PC-9 (cell line): ENCODE results near the gene C4orf54. TPM values are rescaled to one million over a fixed set of nuclear protein-coding genes. Genes with fewer than 3 reads are reported as not detected.

ENCODE experiments used
- BruUV-seq: library from RNA; stranded (reverse); fragments of 400-500 nt; replicated peaks from 2 replicates; lab custom pipeline; 2021; lab: Mats Ljungman, UMichigan
- CTCF ChIA-PET: fragments of 300-600 bp; sonication (Branson Sonifier 250); formaldehyde crosslinking; loops from one replicate; lab custom pipeline; 2022; ENCODE audit warnings: antibody characterized with exemption; lab: Charles Lee
- POLR2A ChIA-PET: fragments of 300-600 bp; sonication (Branson Sonifier 250); formaldehyde crosslinking; loops from one replicate; lab custom pipeline; 2022; ENCODE audit warnings: antibody characterized with exemption; ENCODE audit not compliant: unreplicated experiment; lab: Charles Lee
- DNase-seq, 2 experiments: peaks; one replicate each; pipeline versions ENCODE4 v3.0.0 to v3.0.0-alpha.2; 2015 to 2022; ENCODE audit warnings: mixed read lengths in 1 of 2
- H2AFZ ChIP-seq: fragments of 200-600 bp; sonication (generic); 2 replicates; pipeline ENCODE4 v1.8.1; 2017; ENCODE audit warnings: antibody characterized with exemption
- H3F3A ChIP-seq: fragments of 200-600 bp; sonication (generic); 2 replicates; pipeline ENCODE4 v1.8.1; 2017; ENCODE audit warnings: antibody characterized with exemption, mild to moderate bottlenecking, low read depth; ENCODE audit not compliant: insufficient read depth
- H3K27ac ChIP-seq: fragments of 200-600 bp; sonication (generic); 2 replicates; pipeline ENCODE4 v1.6.1; 2016; ENCODE audit warnings: mixed run types
- H3K27me3 ChIP-seq: fragments of 200-600 bp; sonication (generic); 2 replicates; pipeline ENCODE4 v1.6.1; 2016; ENCODE audit warnings: low read depth, mixed run types; ENCODE audit not compliant: insufficient read depth
- H3K36me3 ChIP-seq: fragments of 200-600 bp; sonication (generic); 2 replicates; pipeline ENCODE4 v1.6.1; 2016; ENCODE audit warnings: low read depth, mixed run types
- H3K4me1 ChIP-seq: fragments of 200-600 bp; sonication (generic); replicated peaks from 2 replicates; pipeline ENCODE4 v1.6.1; 2016; ENCODE audit warnings: mixed run types; ENCODE audit not compliant: insufficient read depth
- H3K4me2 ChIP-seq: fragments of 200-600 bp; sonication (generic); 2 replicates; pipeline ENCODE4 v1.6.1; 2017; ENCODE audit warnings: mixed run types
- H3K4me3 ChIP-seq: fragments of 200-600 bp; sonication (generic); 2 replicates; pipeline ENCODE4 v1.6.1; 2016; ENCODE audit warnings: mixed run types
- H3K79me2 ChIP-seq: fragments of 200-600 bp; sonication (generic); 2 replicates; pipeline ENCODE4 v1.6.1; 2017; ENCODE audit warnings: low read depth, mixed run types
- H3K9me2 ChIP-seq: fragments of 200-600 bp; sonication (generic); 2 replicates; pipeline ENCODE4 v1.8.1; 2017; ENCODE audit warnings: mild to moderate bottlenecking; ENCODE audit not compliant: insufficient read depth
- H3K9me3 ChIP-seq: fragments of 200-600 bp; sonication (generic); 2 replicates; pipeline ENCODE4 v1.8.1; 2016; ENCODE audit warnings: low read depth; ENCODE audit not compliant: insufficient read depth
- H4K20me1 ChIP-seq: fragments of 200-600 bp; sonication (generic); 2 replicates; pipeline ENCODE4 v1.8.1; 2017; ENCODE audit not compliant: insufficient read depth
- CTCF ChIP-seq: fragments of 200-600 bp; sonication (generic); conservative IDR thresholded peaks from 2 replicates; pipeline ENCODE4 v1.6.1; 2017; ENCODE audit warnings: mixed run types, antibody characterized with exemption, mild to moderate bottlenecking, moderate library complexity
- EZH2 ChIP-seq: fragments of 200-600 bp; sonication (generic); IDR thresholded peaks from 2 replicates; pipeline ENCODE4 v1.8.0; 2017; ENCODE audit warnings: antibody characterized with exemption, low read depth
- intact Hi-C: fragments of 100-400 bp; cut with micrococcal nuclease; formaldehyde crosslinking; loops from one replicate; pipeline ENCODE4 v1.10.0; 2022; ENCODE audit not compliant: unreplicated experiment
- total RNA-seq: library from RNA; stranded (reverse); gene quantifications from 2 replicates; pipeline ENCODE4 v1.2.3, GENCODE V29; 2021

C4orf54 gene
- total RNA-seq, 1 experiment from 2014 or later: 0.22 TPM

GRCh38 chr4:99612704-99613103 is 44.9 kb downstream of the C4orf54 start:
- ChIA-PET POLR2A (no interaction called here), CTCF (no interaction called here)
- Histone ChIP-seq H3K9me3 (no peaks in the 10 kb centered on the region), H2AFZ (no peak overlapping the region), H3K27ac (no peak overlapping the region), H3K36me3 (no peaks in the 10 kb centered on the region), H3K4me3 (no peak overlapping the region), H4K20me1 (no peaks in the 10 kb centered on the region), H3K27me3 (no peaks in the 10 kb centered on the region), H3F3A (no peaks in the 10 kb centered on the region), H3K4me2 (no peak overlapping the region), H3K9me2 (no peaks in the 10 kb centered on the region; the same call in 1 of the 2 replicates), H3K79me2 (no peaks in the 10 kb centered on the region), H3K4me1 (peaks cover 8% of the 10 kb centered on the region)
- intact Hi-C loops: no loop called here
- no TSS peak for BruUV-seq
- no peak for TF ChIP-seq CTCF
- TF ChIP-seq EZH2: no peak
- DNase-seq: no peak

- Histone ChIP-seq H3K4me1 (peaks cover 8% of the 10 kb centered on the region), H3K27me3 (no peaks in the 10 kb centered on the region)
- CTCF ChIA-PET: no interaction called here
These were observed 45.3 kb downstream of the C4orf54 start for GRCh38 chr4:99612281-99612680.

GRCh38 chr4:99610605-99611175 is 46.9 kb downstream of the C4orf54 start:
- TF ChIP-seq EZH2 (no peak), CTCF (no peak)
- ChIA-PET POLR2A (interaction anchor here (0.6 kb wide), 1 partner anchor 190 kb away, joined by 6 read pairs; no protein-coding TSS in a partner anchor), CTCF (no interaction called here)
- Histone ChIP-seq H3K4me2 (no peak overlapping the region), H3K27ac (no peak overlapping the region), H3K4me1 (peaks cover 8% of the 10 kb centered on the region), H3K36me3 (no peaks in the 10 kb centered on the region), H3K4me3 (no peak overlapping the region), H3K79me2 (no peaks in the 10 kb centered on the region), H4K20me1 (no peaks in the 10 kb centered on the region), H3K9me3 (no peaks in the 10 kb centered on the region), H3K9me2 (no peaks in the 10 kb centered on the region; the same call in 1 of the 2 replicates), H3K27me3 (no peaks in the 10 kb centered on the region), H3F3A (no peaks in the 10 kb centered on the region), H2AFZ (no peak overlapping the region)
- intact Hi-C loops: no loop called here
- no peak for DNase-seq
- BruUV-seq: no TSS peak

More at GRCh38 chr4:99612281-99612680, 45.3 kb downstream of the C4orf54 start:
- TF ChIP-seq CTCF (no peak), EZH2 (no peak)
- Histone ChIP-seq H3F3A (no peaks in the 10 kb centered on the region), H3K4me3 (no peak overlapping the region), H3K79me2 (no peaks in the 10 kb centered on the region), H3K36me3 (no peaks in the 10 kb centered on the region), H3K9me3 (no peaks in the 10 kb centered on the region), H3K27ac (no peak overlapping the region), H3K4me2 (no peak overlapping the region), H2AFZ (no peak overlapping the region), H4K20me1 (no peaks in the 10 kb centered on the region), H3K9me2 (no peaks in the 10 kb centered on the region; the same call in 1 of the 2 replicates)
- intact Hi-C loops: no loop called here
- POLR2A ChIA-PET: no interaction called here
- no peak for DNase-seq
- no TSS peak for BruUV-seq
